HepG2 (cell line): ENCODE results near the gene CSK. TPM values are rescaled to one million over a fixed set of nuclear protein-coding genes. Genes with fewer than 3 reads are reported as not detected.

ENCODE experiments used
- ATAC-seq: fragments of 200-7000 bp; cut with Tn5 transposase; 3 replicates; pipeline ENCODE4 v1.9.1; 2020; ENCODE audit warnings: mild to moderate bottlenecking, moderate library complexity
- BruUV-seq: library from RNA; stranded (reverse); fragments of 400-500 nt; replicated peaks from 2 replicates; lab custom pipeline; 2021; lab: Mats Ljungman, UMichigan
- CTCF ChIA-PET: fragments of 300-600 bp; formaldehyde crosslinking; extraction: SDS; loops from one replicate; lab custom pipeline; 2021; ENCODE audit warnings: low total read pairs, inconsistent platforms, low intra/inter-chr PET ratio; lab: Yijun Ruan, JAX
- POLR2A ChIA-PET: fragments of 350-600 bp; sonication (Branson Sonifier 250); formaldehyde crosslinking; loops from one replicate; lab custom pipeline; 2020; ENCODE audit warnings: antibody characterized with exemption, inconsistent platforms; lab: Yijun Ruan, JAX
- DNase-seq: peaks from one replicate; pipeline ENCODE4 v3.0.0-alpha.2; 2015; ENCODE audit warnings: low spot score
- FAIRE-seq: peaks from 3 replicates; lab custom pipeline; 2011; peaks lifted over from hg19 to GRCh38; lab: Jason Lieb, UNC
- H2AFZ ChIP-seq: one replicate; pipeline ENCODE4 v1.6.1; 2011; ENCODE audit warnings: low read length, inconsistent platforms
- H3K27ac ChIP-seq: fragments of 300-600 bp; 3 replicates; pipeline ENCODE4 v1.8.0; 2011; ENCODE audit warnings: mixed run types, mild to moderate bottlenecking, mixed read lengths, low read length, inconsistent platforms; ENCODE audit not compliant: insufficient read depth; ENCODE audit errors: extremely low read length
- H3K27me3 ChIP-seq, 2 experiments: fragments of 200-600 bp in 1 of 2; 2 replicates in 1 of 2; 3 replicates in 1 of 2; pipeline versions ENCODE4 v1.6.0 to v1.8.0; 2011; ENCODE audit warnings: low read length in 2 of 2, mild to moderate bottlenecking in 2 of 2, moderate library complexity in 2 of 2, inconsistent platforms in 1 of 2; ENCODE audit not compliant: insufficient read depth in 2 of 2, control insufficient read depth in 1 of 2
- H3K36me3 ChIP-seq, 2 experiments: fragments of 200-600 bp in 1 of 2; replicated peaks in 1 of 2; 2 replicates in 1 of 2; 3 replicates in 1 of 2; pipeline versions ENCODE4 v1.5.1 to v1.8.0; 2011; ENCODE audit warnings: low read length in 2 of 2, inconsistent platforms in 1 of 2; ENCODE audit not compliant: insufficient read depth in 2 of 2, control insufficient read depth in 1 of 2
- H3K4me1 ChIP-seq: 2 replicates; pipeline ENCODE4 v1.5.1; 2012; ENCODE audit warnings: low read length, inconsistent platforms; ENCODE audit not compliant: insufficient read depth
- H3K4me2 ChIP-seq: 2 replicates; pipeline ENCODE4 v1.6.0; 2011; ENCODE audit warnings: low read depth, low read length, inconsistent platforms
- H3K4me3 ChIP-seq, 3 experiments: fragments of 200-600 bp in 1 of 3; sonication (generic), shearing (Covaris generic) in 1 of 3; replicated peaks in 1 of 3; 2 replicates each; pipeline ENCODE4 v1.5.1; 2011 to 2016; ENCODE audit warnings: low read length in 3 of 3, inconsistent platforms in 2 of 3, low read depth in 2 of 3, mild to moderate bottlenecking in 2 of 3, control low read depth in 1 of 3, mixed read lengths in 1 of 3; ENCODE audit not compliant: insufficient read depth in 1 of 3
- H3K79me2 ChIP-seq: one replicate; pipeline ENCODE4 v1.6.1; 2011; ENCODE audit warnings: low read length, inconsistent platforms; ENCODE audit not compliant: insufficient read depth
- H3K9ac ChIP-seq: 2 replicates; pipeline ENCODE4 v1.6.0; 2011; ENCODE audit warnings: mild to moderate bottlenecking, low read depth, low read length, inconsistent platforms; ENCODE audit not compliant: insufficient read depth
- H3K9me3 ChIP-seq: 2 replicates; pipeline ENCODE4 v1.5.1; 2012; ENCODE audit warnings: mild to moderate bottlenecking, low read length
- H4K20me1 ChIP-seq: 2 replicates; pipeline ENCODE4 v1.6.0; 2011; ENCODE audit warnings: inconsistent platforms, mild to moderate bottlenecking, low read length, moderate library complexity; ENCODE audit not compliant: insufficient read depth
- ATF7 ChIP-seq, 2 experiments: fragments of 450-650 bp in 1 of 2; sonication (generic) in 1 of 2; formaldehyde crosslinking in 1 of 2; IDR thresholded peaks; 2 replicates each; pipeline versions ENCODE4 v1.4.0 to v1.6.1; 2016 to 2020; ENCODE audit warnings: antibody characterized with exemption in 1 of 2, mild to moderate bottlenecking in 1 of 2, missing genetic modification reagents in 1 of 2
- CEBPB ChIP-seq: IDR thresholded peaks from 2 replicates; pipeline ENCODE4 v1.6.1; 2011; ENCODE audit warnings: low read depth, low read length, improper control_type of control experiment, borderline replicate concordance
- CEBPG ChIP-seq: IDR thresholded peaks from 2 replicates; pipeline ENCODE4 v1.6.1; 2016
- KDM1A ChIP-seq: IDR thresholded peaks from 2 replicates; pipeline ENCODE4 v1.6.1; 2016; ENCODE audit warnings: missing compliant biosample characterization
- MED8 ChIP-seq: sonication (generic); formaldehyde crosslinking; IDR thresholded peaks from 2 replicates; pipeline ENCODE4 v1.8.1; 2023; ENCODE audit warnings: mild to moderate bottlenecking, missing genetic modification reagents; ENCODE audit not compliant: insufficient replicate concordance
- PCBP2 ChIP-seq: fragments of 200-400 bp; formaldehyde crosslinking; optimal IDR thresholded peaks from 2 replicates; pipeline ENCODE3; 2018; ENCODE audit warnings: low read length, low read depth; ENCODE audit not compliant: poor library complexity, severe bottlenecking
- PHF21A ChIP-seq: sonication (generic); formaldehyde crosslinking; IDR thresholded peaks from 2 replicates; pipeline ENCODE4 v1.5.0; 2020; ENCODE audit warnings: mild to moderate bottlenecking, missing genetic modification reagents
- ZFP91 ChIP-seq: sonication (generic); formaldehyde crosslinking; IDR thresholded peaks from 2 replicates; pipeline ENCODE4 v1.9.0; 2022; ENCODE audit warnings: missing genetic modification reagents, mild to moderate bottlenecking, borderline replicate concordance
- ZNF230 ChIP-seq: sonication (generic); formaldehyde crosslinking; IDR thresholded peaks from 2 replicates; pipeline ENCODE4 v1.4.0; 2020; ENCODE audit warnings: mild to moderate bottlenecking, missing genetic modification reagents
- ZNF589 ChIP-seq: sonication (generic); formaldehyde crosslinking; conservative IDR thresholded peaks from 2 replicates; pipeline ENCODE4 v1.8.0; 2022; ENCODE audit warnings: mild to moderate bottlenecking, moderate library complexity, missing genetic modification reagents
- ZNF75D ChIP-seq: sonication (generic); formaldehyde crosslinking; IDR thresholded peaks from 2 replicates; pipeline ENCODE4 v1.8.1; 2023; ENCODE audit warnings: missing genetic modification reagents, mild to moderate bottlenecking, borderline replicate concordance
- ZSCAN25 ChIP-seq: sonication (generic); formaldehyde crosslinking; IDR thresholded peaks from 2 replicates; pipeline ENCODE4 v1.8.0; 2022; ENCODE audit warnings: mild to moderate bottlenecking, missing genetic modification reagents
- WGBS: methylation state at CpG from one replicate; pipeline ENCODE4 v1.1.6; 2017; ENCODE audit warnings: low lambda C conversion rate; 5-methylcytosine and 5-hydroxymethylcytosine counted together
- in situ Hi-C: cut with HindIII; loops from 2 replicates; pipeline ENCODE4 v1.10.0; 2017; ENCODE audit warnings: low pct_unique_long_range_greater_than_20kb; ENCODE audit not compliant: extremely low pct_ligation_motif_present
- intact Hi-C: fragments of 100-400 bp; cut with micrococcal nuclease; formaldehyde crosslinking; loops from one replicate; pipeline ENCODE4 v1.10.0; 2022; ENCODE audit not compliant: unreplicated experiment
- polyA plus RNA-seq, 8 experiments: library from polyadenylated mRNA; depleted of rRNA in 3 of 8; stranded (reverse) in 7 of 8; unstranded in 1 of 8; fragments of >200 nt; fragmentation: Illumina TruSeq in 4 of 8; extraction: Trizol in 4 of 8; gene quantifications; 2 replicates each; pipeline versions ENCODE4 v1.2.1 to v1.2.3, GENCODE V29; 2011 to 2016; ENCODE audit warnings: low read depth in 4 of 8, missing spikeins in 1 of 8, mixed read lengths in 1 of 8; ENCODE audit not compliant: insufficient read depth in 1 of 8
- total RNA-seq, 5 experiments: library from RNA; depleted of rRNA; stranded (reverse); fragments of >200 nt; fragmentation: Illumina TruSeq; extraction: Trizol; gene quantifications; 2 replicates each; pipeline ENCODE4 v1.2.3, GENCODE V29; 2016; ENCODE audit warnings: low read depth in 1 of 5
- TF ChIP-seq, protein P1 (sequence below): sonication (generic); formaldehyde crosslinking; IDR thresholded peaks from 2 replicates; pipeline ENCODE4 v1.5.1; 2020; ENCODE audit warnings: missing genetic modification reagents, mild to moderate bottlenecking, borderline replicate concordance
- TF ChIP-seq, protein P2 (sequence below): IDR thresholded peaks from 2 replicates; pipeline ENCODE4 v1.6.1; 2018; ENCODE audit warnings: missing genetic modification reagents, mild to moderate bottlenecking, missing compliant biosample characterization
- TF ChIP-seq, protein P3 (sequence below): sonication (generic); formaldehyde crosslinking; IDR thresholded peaks from 2 replicates; pipeline ENCODE4 v1.5.0; 2020; ENCODE audit warnings: missing genetic modification reagents

Gene CSK
- total and polyA plus RNA-seq, 2 of the 13 experiments (the other 11 are each of a cell fraction or from before 2014, with no cell fraction given) = 12.5 to 21.3 TPM

DNA sequence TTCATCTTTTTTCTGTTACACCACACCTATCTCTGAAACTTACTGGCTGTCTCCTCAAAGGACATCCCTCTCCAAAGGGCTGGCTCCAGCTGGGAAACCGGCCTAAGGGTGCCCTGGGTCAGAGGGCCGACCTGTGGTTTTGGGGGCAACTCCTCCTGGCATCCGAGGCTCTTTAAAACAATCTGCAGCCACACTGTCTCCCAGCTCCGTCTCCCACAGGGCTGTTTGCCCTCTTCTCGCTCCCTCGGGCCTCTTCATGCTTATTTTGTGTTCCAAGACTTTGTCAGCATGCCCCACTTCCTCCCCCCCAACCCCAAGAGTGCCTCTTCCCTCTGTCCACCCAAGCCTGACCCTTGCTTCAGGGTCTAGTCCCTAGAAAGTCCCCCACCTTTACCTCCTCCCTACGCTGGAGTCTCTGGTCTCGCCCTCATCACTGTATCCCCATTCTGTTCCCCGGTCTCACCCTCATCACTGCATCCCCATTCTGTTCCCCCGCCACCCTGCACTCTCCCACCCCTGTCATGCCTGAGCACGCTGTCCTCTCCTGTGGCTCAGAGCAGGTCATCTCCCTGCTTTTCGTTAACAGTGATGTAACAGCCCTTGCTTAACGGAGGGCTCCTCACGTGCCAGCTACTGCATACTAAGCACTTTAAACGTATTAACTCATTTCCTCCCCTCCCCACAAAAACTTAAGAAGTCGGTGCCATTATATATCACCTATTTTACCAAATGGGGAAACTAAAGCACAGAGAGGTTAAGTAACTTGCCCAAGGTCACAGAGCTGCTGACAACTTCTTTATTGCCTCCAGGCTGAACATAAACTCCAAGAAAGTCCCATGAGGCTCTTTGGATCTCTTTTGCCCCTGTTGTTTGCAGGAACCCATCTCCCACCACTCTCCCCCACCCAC lies 1.1 kb upstream of the CSK start:
- Histone ChIP-seq H3K36me3 (peaks cover 0 to 8% of the 10 kb centered on the region in 2 experiments; a peak in 1 of 5 replicates), H2AFZ (no peak overlapping the region), H3K4me2 (peak overlapping the region; percentile 97), H3K4me1 (peaks cover 88% of the 10 kb centered on the region), H3K27me3 (no peaks in the 10 kb centered on the region), H3K9ac (peak overlapping the region; percentile 3; the same call in 1 of the 2 replicates), H3K27ac (peak overlapping the region; percentile 59), H3K4me3 (peak overlapping the region; percentile 41 to 84 (median 57); a peak in 5 of 6 replicates), H3K79me2 (peaks cover 31% of the 10 kb centered on the region), H3K9me3 (no peaks in the 10 kb centered on the region), H4K20me1 (peaks cover 4% of the 10 kb centered on the region)
- BruUV-seq = no TSS peak
- ATAC-seq (peak; percentile 3; the same call in 2 of the 3 replicates), FAIRE-seq (no peak), DNase-seq (no peak)
- in situ Hi-C loops = loop anchor here (10.0 kb wide), 1 partner anchor 236 kb away; the partner anchor contains the start of gene ARID3B
- POLR2A ChIA-PET = interaction anchor here (0.6 to 2.0 kb wide), 10 partner anchors 9 to 588 kb away, joined by 3 to 17 read pairs (median 4); partner anchors contain the start of genes FAM219B and MAN2C1
- intact Hi-C loops = loop anchor here (2.0 to 5.0 kb wide), 2 partner anchors 37 to 54 kb away; no protein-coding TSS in a partner anchor
- CTCF ChIA-PET = no interaction called here
- under 1% methylated on average over 15 of the region's 16 CpGs for WGBS
- TF ChIP-seq PCBP2 (peak; percentile 17), CEBPB (peak; percentile 55; the same call in 1 of the 2 replicates), MED8 (CRISPR knock-in tag) (no peak), CEBPG (peak; percentile 29; the same call in 1 of the 2 replicates), ZNF589 (CRISPR knock-in tag) (no peak), ATF7 (IDR thresholded peaks at IDR 0.05) (no peak), ATF7 (CRISPR knock-in tag; IDR thresholded peaks at IDR 0.05) (0 out of 2 replicates have a peak, but pooled peaks have one; percentile 25), ZNF75D (CRISPR knock-in tag) (no peak), PHF21A (CRISPR knock-in tag) (peak; percentile 40; the same call in 1 of the 2 replicates), KDM1A (CRISPR knock-in tag) (0 out of 2 replicates have a peak, but pooled peaks have one; percentile 41), ZFP91 (CRISPR knock-in tag) (peak; percentile 20; the same call in 1 of the 2 replicates), ZNF230 (CRISPR knock-in tag) (0 out of 2 replicates have a peak, but pooled peaks have one; percentile 24), ZSCAN25 (CRISPR knock-in tag) (0 out of 2 replicates have a peak, but pooled peaks have one; percentile 24)
- TF ChIP-seq, protein P1, sequence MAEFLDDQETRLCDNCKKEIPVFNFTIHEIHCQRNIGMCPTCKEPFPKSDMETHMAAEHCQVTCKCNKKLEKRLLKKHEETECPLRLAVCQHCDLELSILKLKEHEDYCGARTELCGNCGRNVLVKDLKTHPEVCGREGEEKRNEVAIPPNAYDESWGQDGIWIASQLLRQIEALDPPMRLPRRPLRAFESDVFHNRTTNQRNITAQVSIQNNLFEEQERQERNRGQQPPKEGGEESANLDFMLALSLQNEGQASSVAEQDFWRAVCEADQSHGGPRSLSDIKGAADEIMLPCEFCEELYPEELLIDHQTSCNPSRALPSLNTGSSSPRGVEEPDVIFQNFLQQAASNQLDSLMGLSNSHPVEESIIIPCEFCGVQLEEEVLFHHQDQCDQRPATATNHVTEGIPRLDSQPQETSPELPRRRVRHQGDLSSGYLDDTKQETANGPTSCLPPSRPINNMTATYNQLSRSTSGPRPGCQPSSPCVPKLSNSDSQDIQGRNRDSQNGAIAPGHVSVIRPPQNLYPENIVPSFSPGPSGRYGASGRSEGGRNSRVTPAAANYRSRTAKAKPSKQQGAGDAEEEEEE = no peak
- TF ChIP-seq, protein P2, sequence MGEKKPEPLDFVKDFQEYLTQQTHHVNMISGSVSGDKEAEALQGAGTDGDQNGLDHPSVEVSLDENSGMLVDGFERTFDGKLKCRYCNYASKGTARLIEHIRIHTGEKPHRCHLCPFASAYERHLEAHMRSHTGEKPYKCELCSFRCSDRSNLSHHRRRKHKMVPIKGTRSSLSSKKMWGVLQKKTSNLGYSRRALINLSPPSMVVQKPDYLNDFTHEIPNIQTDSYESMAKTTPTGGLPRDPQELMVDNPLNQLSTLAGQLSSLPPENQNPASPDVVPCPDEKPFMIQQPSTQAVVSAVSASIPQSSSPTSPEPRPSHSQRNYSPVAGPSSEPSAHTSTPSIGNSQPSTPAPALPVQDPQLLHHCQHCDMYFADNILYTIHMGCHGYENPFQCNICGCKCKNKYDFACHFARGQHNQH (CRISPR knock-in tag) = 0 out of 2 replicates have a peak, but pooled peaks have one; percentile 0
- TF ChIP-seq, protein P3, sequence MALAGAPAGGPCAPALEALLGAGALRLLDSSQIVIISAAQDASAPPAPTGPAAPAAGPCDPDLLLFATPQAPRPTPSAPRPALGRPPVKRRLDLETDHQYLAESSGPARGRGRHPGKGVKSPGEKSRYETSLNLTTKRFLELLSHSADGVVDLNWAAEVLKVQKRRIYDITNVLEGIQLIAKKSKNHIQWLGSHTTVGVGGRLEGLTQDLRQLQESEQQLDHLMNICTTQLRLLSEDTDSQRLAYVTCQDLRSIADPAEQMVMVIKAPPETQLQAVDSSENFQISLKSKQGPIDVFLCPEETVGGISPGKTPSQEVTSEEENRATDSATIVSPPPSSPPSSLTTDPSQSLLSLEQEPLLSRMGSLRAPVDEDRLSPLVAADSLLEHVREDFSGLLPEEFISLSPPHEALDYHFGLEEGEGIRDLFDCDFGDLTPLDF (CRISPR knock-in tag) = no peak
